Stimulated activated memory B cell treated with anti-CD40 and anti-IgM and Interleukin-4, amounts not matched to agents 10 μg/mL and 1 μg/mL and 100 μg/mL, for 72 hours (primary cell): Measurements from ENCODE around the gene RNU1-3.
"Not testable (repeated sequence)": the region's sequence is repeated elsewhere in the genome, so short reads cannot be mapped to it uniquely, and the experiment has no call there.

Experiments used
- ATAC-seq: fragments of 150-1000 bp; cut with Tn5 transposase; 2 replicates; pipeline ENCODE4 v1.10.0; 2021
- H3K27ac Mint-ChIP-seq: one replicate; pipeline ENCODE4 v1.8.0; 2022; ENCODE audit warnings: mild to moderate bottlenecking, mixed read lengths
- H3K27me3 Mint-ChIP-seq: one replicate; pipeline ENCODE4 v1.8.0; 2022; ENCODE audit warnings: mixed read lengths
- H3K36me3 Mint-ChIP-seq: one replicate; pipeline ENCODE4 v1.8.0; 2022; ENCODE audit warnings: mixed read lengths
- H3K4me1 Mint-ChIP-seq: one replicate; pipeline ENCODE4 v1.8.0; 2022; ENCODE audit warnings: mixed read lengths
- H3K4me3 Mint-ChIP-seq: one replicate; pipeline ENCODE4 v1.8.0; 2022; ENCODE audit warnings: mild to moderate bottlenecking, moderate library complexity, mixed read lengths
- H3K9me3 Mint-ChIP-seq: one replicate; pipeline ENCODE4 v1.8.0; 2022; ENCODE audit warnings: mixed read lengths

Gene RNU1-3

DNA sequence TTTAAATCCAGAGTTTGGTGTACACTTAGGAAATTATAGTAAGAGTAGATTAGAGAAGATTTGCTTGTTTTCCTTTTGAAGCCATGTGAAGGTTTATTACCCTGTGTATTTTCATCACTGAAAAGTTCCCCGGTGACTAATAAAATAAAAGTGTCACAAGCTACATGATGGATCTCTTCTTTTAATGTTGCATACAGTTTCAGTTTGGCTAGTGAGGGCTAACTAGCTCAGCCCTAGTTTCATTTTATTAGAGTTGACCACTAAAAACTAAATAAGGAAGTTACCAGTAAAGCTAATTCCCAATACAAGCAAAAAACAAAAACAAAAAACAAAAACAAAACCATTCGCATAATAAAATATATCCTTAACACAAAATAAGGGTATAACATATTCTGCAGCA, 17.4 kb upstream of the RNU1-3 start:
- not testable (repeated sequence) for H3K4me3 Mint-ChIP-seq, H3K27ac Mint-ChIP-seq, H3K4me1 Mint-ChIP-seq, ATAC-seq, H3K36me3 Mint-ChIP-seq, H3K9me3 Mint-ChIP-seq
- peaks cover 23% of the 10 kb centered on the region for H3K27me3 Mint-ChIP-seq

- not testable (repeated sequence) for H3K9me3 Mint-ChIP-seq, H3K36me3 Mint-ChIP-seq, H3K4me3 Mint-ChIP-seq, H3K27ac Mint-ChIP-seq, ATAC-seq
- H3K27me3 Mint-ChIP-seq: peaks cover 34% of the 10 kb centered on the region
- H3K4me1 Mint-ChIP-seq: peaks cover 14% of the 10 kb centered on the region
Measured at GRCh38 chr1:16682803-16683202, 16.1 kb upstream of the RNU1-3 start.

- H3K36me3 Mint-ChIP-seq, H3K4me3 Mint-ChIP-seq, ATAC-seq, H3K9me3 Mint-ChIP-seq, H3K27ac Mint-ChIP-seq: not testable (repeated sequence)
- Mint-ChIP-seq H3K4me1 (peaks cover 24% of the 10 kb centered on the region), H3K27me3 (peaks cover 34% of the 10 kb centered on the region)
Measured at GRCh38 chr1:16680366-16680765, 13.6 kb upstream of the RNU1-3 start.

- Mint-ChIP-seq H3K27me3 (peaks cover 34% of the 10 kb centered on the region), H3K36me3 (no peaks in the 10 kb centered on the region), H3K4me1 (peaks cover 24% of the 10 kb centered on the region), H3K4me3 (peak overlapping the region; percentile 71), H3K9me3 (no peaks in the 10 kb centered on the region), H3K27ac (peak overlapping the region; percentile 72)
- ATAC-seq: peak; percentile 72
Measured at GRCh38 chr1:16677552-16678431, 11.0 kb upstream of the RNU1-3 start.

DNA sequence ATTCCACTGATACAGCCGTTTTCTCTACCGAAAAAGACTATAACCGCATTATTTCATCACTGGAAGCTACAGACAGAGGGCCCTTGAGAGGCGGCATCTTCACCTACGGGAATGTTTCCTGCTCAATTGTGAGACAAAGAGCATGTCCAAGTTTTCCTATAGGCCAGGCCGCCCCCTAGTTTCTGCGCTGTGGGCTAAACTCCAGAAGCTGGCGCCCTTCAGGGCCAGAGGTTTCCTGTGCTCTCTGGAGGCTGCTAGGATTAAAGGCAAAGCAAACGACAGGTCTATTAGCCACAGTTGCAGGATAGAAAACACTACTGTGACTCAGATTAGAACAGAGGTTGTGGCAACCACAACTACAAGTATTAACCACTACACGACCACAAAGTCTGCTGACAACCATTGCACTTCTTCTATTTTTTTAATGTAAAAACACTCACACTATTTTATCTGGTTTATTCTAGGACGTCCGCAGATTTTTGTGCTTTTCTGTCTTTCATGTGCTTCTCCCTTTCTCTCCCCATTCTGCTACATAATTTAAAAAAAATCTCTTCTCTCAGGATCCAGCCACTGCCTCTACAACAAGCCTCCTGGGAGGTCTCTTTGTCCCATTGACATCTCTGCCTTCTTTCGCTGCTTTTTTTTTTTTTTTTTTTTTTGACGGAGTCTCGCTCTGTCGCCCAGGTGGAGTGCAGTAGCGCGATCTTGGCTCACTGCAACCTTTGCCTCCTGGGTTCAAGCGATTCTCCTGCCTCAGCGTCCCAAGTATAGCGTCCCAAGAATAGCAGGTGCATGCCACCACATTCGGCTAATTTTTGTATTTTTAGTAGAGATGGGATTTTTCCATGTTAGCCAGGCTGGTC, 10.1 kb upstream of the RNU1-3 start:
- Mint-ChIP-seq H3K4me3 (peak overlapping the region; percentile 22), H3K27ac (peak overlapping the region; percentile 38), H3K27me3 (peaks cover 34% of the 10 kb centered on the region), H3K4me1 (peaks cover 24% of the 10 kb centered on the region)
- not testable (repeated sequence) for H3K36me3 Mint-ChIP-seq, H3K9me3 Mint-ChIP-seq
- peak; percentile 83 for ATAC-seq

DNA sequence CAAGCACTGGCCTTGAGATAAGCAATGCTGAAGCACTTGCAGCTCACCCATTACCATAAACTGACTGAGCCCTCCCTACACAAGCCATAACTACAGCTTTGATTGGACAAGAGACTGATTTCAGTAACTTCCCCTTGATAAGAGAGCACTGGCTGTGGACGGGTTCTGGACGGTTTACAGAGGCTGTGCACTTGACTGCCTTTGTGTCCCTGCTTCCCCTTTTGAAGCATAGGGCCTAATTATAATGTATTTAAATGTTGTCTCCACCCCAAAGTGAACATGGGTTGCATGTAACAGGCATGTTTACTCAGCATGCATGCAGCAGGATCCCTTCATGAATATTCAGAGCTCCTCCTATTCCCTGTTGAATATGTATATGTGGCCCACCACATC, 8.4 kb upstream of the RNU1-3 start:
- not testable (repeated sequence) for H3K4me3 Mint-ChIP-seq, H3K9me3 Mint-ChIP-seq, H3K27ac Mint-ChIP-seq, H3K36me3 Mint-ChIP-seq
- ATAC-seq: peak; percentile 57
- Mint-ChIP-seq H3K27me3 (peaks cover 26% of the 10 kb centered on the region), H3K4me1 (peaks cover 24% of the 10 kb centered on the region)

- H3K27ac Mint-ChIP-seq, H3K4me3 Mint-ChIP-seq: not testable (repeated sequence)
Measured at GRCh38 chr1:16673976-16674375, 7.2 kb upstream of the RNU1-3 start.

GRCh38 chr1:16665836-16666235, 912 bp downstream of the RNU1-3 start:
- H3K36me3 Mint-ChIP-seq, H3K27ac Mint-ChIP-seq, H3K27me3 Mint-ChIP-seq, H3K4me1 Mint-ChIP-seq, ATAC-seq, H3K9me3 Mint-ChIP-seq, H3K4me3 Mint-ChIP-seq: not testable (repeated sequence)

More at GRCh38 chr1:16673976-16674375, 7.2 kb upstream of the RNU1-3 start:
- H3K36me3 Mint-ChIP-seq, ATAC-seq, H3K9me3 Mint-ChIP-seq: not testable (repeated sequence)
- Mint-ChIP-seq H3K4me1 (peaks cover 24% of the 10 kb centered on the region), H3K27me3 (peaks cover 20% of the 10 kb centered on the region)

GRCh38 chr1:16658234-16658633, 8.5 kb downstream of the RNU1-3 start:
- not testable (repeated sequence) for H3K4me3 Mint-ChIP-seq, H3K27me3 Mint-ChIP-seq, H3K4me1 Mint-ChIP-seq, H3K36me3 Mint-ChIP-seq, H3K27ac Mint-ChIP-seq, H3K9me3 Mint-ChIP-seq
- ATAC-seq: peak; percentile 55

- ATAC-seq, H3K27me3 Mint-ChIP-seq, H3K4me1 Mint-ChIP-seq, H3K36me3 Mint-ChIP-seq, H3K27ac Mint-ChIP-seq, H3K9me3 Mint-ChIP-seq, H3K4me3 Mint-ChIP-seq: not testable (repeated sequence)
Measured at GRCh38 chr1:16656981-16657683, 9.6 kb downstream of the RNU1-3 start.

DNA sequence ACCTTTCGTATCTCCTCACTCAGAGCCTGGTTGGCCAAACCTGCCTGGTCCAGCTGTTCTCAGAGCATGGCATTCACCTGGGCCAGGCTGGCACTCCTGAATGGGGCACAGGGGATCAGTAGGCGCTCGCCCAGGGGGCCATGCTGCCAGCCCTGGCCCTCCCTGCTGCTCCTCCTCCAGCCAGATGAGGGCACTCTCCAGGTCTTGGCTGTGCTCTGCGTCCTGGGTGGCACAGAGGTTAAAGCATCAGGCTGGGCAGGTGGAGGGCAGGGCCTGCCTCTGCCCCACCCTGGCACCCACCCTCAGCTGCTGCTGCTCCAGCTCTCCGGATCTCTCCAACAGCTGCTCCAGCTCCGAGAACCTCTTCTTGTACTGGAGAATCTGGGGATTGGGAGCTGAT, 10.2 kb downstream of the RNU1-3 start:
- not testable (repeated sequence) for H3K9me3 Mint-ChIP-seq, H3K27ac Mint-ChIP-seq, H3K36me3 Mint-ChIP-seq, H3K4me3 Mint-ChIP-seq, H3K27me3 Mint-ChIP-seq, H3K4me1 Mint-ChIP-seq
- peak; percentile 56 for ATAC-seq

- ATAC-seq, H3K4me1 Mint-ChIP-seq, H3K4me3 Mint-ChIP-seq, H3K36me3 Mint-ChIP-seq, H3K27ac Mint-ChIP-seq, H3K9me3 Mint-ChIP-seq, H3K27me3 Mint-ChIP-seq: not testable (repeated sequence)
Measured at GRCh38 chr1:16651560-16651959, 15.2 kb downstream of the RNU1-3 start.

DNA sequence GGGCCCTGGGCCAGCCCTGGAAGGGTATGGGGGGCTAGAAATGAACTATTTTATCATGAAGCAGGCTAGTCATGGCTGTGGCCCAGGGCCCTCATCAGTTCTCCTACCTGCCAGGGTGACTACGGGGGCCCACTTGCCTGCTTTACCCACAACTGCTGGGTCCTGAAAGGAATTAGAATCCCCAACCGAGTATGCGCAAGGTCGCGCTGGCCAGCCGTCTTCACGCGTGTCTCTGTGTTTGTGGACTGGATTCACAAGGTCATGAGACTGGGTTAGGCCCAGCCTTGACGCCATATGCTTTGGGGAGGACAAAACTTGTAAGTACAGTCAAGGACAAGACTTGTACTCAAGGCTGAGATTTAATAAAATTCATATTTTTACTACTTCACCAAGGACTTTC, 16.8 kb downstream of the RNU1-3 start:
- H3K36me3 Mint-ChIP-seq, H3K4me3 Mint-ChIP-seq, H3K9me3 Mint-ChIP-seq, H3K4me1 Mint-ChIP-seq, H3K27ac Mint-ChIP-seq, ATAC-seq, H3K27me3 Mint-ChIP-seq: not testable (repeated sequence)

DNA sequence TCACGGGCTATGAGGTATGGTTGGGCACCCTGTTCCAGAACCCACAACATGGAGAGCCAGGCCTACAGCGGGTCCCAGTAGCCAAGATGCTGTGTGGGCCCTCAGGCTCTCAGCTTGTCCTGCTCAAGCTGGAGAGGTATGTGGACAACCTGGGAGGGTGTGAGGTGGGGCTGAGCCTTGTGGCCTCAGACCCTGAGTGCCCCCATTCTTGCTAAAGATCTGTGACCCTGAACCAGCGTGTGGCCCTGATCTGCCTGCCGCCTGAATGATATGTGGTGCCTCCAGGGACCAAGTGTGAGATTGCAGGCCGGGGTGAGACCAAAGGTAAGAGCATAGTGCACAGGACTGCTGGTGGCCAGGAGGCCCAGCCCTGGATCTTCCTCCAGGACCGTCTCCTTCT, 17.4 kb downstream of the RNU1-3 start:
- H3K27me3 Mint-ChIP-seq, H3K4me1 Mint-ChIP-seq, H3K27ac Mint-ChIP-seq, H3K9me3 Mint-ChIP-seq, H3K36me3 Mint-ChIP-seq, H3K4me3 Mint-ChIP-seq, ATAC-seq: not testable (repeated sequence)

DNA sequence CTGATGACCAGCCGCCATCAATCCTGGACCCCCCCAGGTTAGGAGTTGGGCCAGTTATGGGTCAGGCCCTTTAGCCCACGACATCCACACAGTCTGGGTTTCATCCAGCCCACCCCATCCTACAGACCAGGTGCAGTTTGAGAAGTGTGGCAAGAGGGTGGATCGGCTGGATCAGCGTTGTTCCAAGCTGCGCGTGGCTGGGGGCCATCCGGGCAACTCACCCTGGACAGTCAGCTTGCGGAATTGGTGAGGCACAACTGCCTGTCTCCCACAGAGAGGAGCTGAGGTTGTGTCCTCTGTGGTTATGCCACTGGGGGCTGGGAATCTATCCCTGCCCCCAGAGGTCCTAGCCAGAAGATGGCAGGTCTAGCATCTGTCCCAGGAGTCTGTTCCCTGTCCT, 18.0 kb downstream of the RNU1-3 start:
- H3K9me3 Mint-ChIP-seq, ATAC-seq, H3K4me3 Mint-ChIP-seq, H3K4me1 Mint-ChIP-seq, H3K36me3 Mint-ChIP-seq, H3K27me3 Mint-ChIP-seq, H3K27ac Mint-ChIP-seq: not testable (repeated sequence)
